Upper lobe of right lung (tissue), 1 donor: ENCODE measurements around the gene SYT9. TPM values are rescaled to one million over a fixed set of nuclear protein-coding genes. Genes with fewer than 3 reads are reported as not detected.
A peak's percentile ranks its signal among the peaks of the same experiment; 100 is the strongest.

Experiments
- ATAC-seq: fragments of 200-7000 bp; cut with Tn5 transposase; one replicate; pipeline ENCODE4 v1.9.1; 2020; ENCODE audit warnings: mild to moderate bottlenecking, moderate library complexity
- DNase-seq: peaks from one replicate; pipeline ENCODE4 v3.0.0-alpha.2; 2020
- H3K27ac ChIP-seq: fragments of 200-600 bp; one replicate; pipeline ENCODE4 v1.8.0; 2022
- H3K27me3 ChIP-seq: fragments of 200-600 bp; one replicate; pipeline ENCODE4 v1.8.0; 2022; ENCODE audit warnings: mild to moderate bottlenecking
- H3K36me3 ChIP-seq: fragments of 200-600 bp; one replicate; pipeline ENCODE4 v1.8.0; 2022
- H3K4me1 ChIP-seq: fragments of 200-600 bp; one replicate; pipeline ENCODE4 v1.8.0; 2022
- H3K4me3 ChIP-seq: fragments of 200-600 bp; one replicate; pipeline ENCODE4 v1.8.0; 2022; ENCODE audit warnings: mild to moderate bottlenecking
- H3K9me3 ChIP-seq: fragments of 200-600 bp; one replicate; pipeline ENCODE4 v1.8.0; 2022
- intact Hi-C: fragments of 100-400 bp; cut with DNase I; formaldehyde crosslinking; loops from one replicate; pipeline ENCODE4 v1.11.0; 2022
- total RNA-seq: library from RNA; stranded (reverse); fragmentation: NEBNext Ultra II Directional; extraction: Animal tissue kit (Norgen Biotek cat#: 25700); gene quantifications from one replicate; pipeline ENCODE4 v1.2.1, GENCODE V29; 2021
- TF ChIP-seq, protein P1 (sequence below): fragments of 200-600 bp; IDR thresholded peaks from one replicate; pipeline ENCODE4 v1.8.0; 2022; ENCODE audit warnings: antibody characterized with exemption
- donor health status: DM: no; HTN: yes; CAD: no; lungs with severe emphysema.

Gene SYT9
- total RNA-seq, 1 donor from 2014 or later: 0.14 TPM

GRCh38 chr11:7487360-7487759 lies 235.7 kb downstream of the SYT9 start:
- Histone ChIP-seq H3K36me3 (no peaks in the 10 kb centered on the region), H3K27ac (no peak overlapping the region), H3K4me1 (peaks cover 5% of the 10 kb centered on the region), H3K27me3 (no peaks in the 10 kb centered on the region), H3K4me3 (peak overlapping the region; percentile 52), H3K9me3 (no peaks in the 10 kb centered on the region)
- ATAC-seq (no peak), DNase-seq (no peak)
- TF ChIP-seq, protein P1, sequence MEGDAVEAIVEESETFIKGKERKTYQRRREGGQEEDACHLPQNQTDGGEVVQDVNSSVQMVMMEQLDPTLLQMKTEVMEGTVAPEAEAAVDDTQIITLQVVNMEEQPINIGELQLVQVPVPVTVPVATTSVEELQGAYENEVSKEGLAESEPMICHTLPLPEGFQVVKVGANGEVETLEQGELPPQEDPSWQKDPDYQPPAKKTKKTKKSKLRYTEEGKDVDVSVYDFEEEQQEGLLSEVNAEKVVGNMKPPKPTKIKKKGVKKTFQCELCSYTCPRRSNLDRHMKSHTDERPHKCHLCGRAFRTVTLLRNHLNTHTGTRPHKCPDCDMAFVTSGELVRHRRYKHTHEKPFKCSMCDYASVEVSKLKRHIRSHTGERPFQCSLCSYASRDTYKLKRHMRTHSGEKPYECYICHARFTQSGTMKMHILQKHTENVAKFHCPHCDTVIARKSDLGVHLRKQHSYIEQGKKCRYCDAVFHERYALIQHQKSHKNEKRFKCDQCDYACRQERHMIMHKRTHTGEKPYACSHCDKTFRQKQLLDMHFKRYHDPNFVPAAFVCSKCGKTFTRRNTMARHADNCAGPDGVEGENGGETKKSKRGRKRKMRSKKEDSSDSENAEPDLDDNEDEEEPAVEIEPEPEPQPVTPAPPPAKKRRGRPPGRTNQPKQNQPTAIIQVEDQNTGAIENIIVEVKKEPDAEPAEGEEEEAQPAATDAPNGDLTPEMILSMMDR: no peak
- intact Hi-C loops: no loop called here

DNA sequence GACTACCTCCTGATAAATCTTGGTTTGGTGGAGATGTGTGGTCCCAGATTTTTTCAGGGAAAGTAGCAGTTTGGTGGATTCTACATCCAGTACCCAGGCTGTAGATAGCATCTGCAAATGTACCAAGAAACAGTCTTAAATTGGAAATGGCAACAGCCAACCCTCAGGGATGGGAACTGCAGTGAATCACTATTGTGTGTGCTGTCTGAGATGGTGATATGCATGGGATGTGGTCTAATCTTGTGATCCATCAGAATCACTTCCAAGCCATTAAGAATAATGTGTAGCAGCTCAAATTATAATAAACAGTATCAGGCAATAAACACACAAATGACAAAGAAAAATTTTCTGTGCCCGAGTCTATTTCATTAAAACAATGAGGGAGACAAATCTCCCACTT lies 237.0 kb downstream of the SYT9 start:
- no peaks in the 10 kb centered on the region for H3K9me3 ChIP-seq
- no peaks in the 10 kb centered on the region for H3K27me3 ChIP-seq
- no peaks in the 10 kb centered on the region for H3K36me3 ChIP-seq
- H3K27ac ChIP-seq: no peak overlapping the region
- intact Hi-C loops: no loop called here
- TF ChIP-seq, protein P1: no peak
- H3K4me3 ChIP-seq: no peak overlapping the region
- ATAC-seq (no peak), DNase-seq (no peak)
- H3K4me1 ChIP-seq: peaks cover 5% of the 10 kb centered on the region

DNA sequence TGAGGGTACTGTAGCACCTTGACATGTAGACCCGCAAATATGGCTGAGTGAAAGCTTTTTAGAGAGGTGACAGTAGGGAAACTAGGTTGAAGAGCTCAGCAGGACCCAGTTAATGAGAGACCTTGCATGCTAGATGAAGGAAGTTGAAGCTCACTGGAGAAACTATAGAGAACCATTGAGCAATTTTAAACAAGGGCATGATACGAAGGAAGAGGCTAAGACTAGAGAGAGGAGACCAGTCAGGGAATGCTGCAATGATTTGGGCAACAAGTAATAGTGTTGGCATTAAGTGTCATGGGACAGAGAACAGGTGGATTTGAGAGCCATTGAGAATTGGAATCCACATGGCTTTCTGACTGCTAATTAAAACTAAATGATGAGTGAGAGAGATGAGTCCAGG lies 237.7 kb downstream of the SYT9 start:
- H3K9me3 ChIP-seq: no peaks in the 10 kb centered on the region
- peak; percentile 48 for ATAC-seq
- intact Hi-C loops: no loop called here
- H3K36me3 ChIP-seq: no peaks in the 10 kb centered on the region
- DNase-seq: no peak
- TF ChIP-seq, protein P1: no peak
- H3K4me3 ChIP-seq: no peak overlapping the region
- H3K27ac ChIP-seq: no peak overlapping the region
- H3K27me3 ChIP-seq: no peaks in the 10 kb centered on the region
- peaks cover 5% of the 10 kb centered on the region for H3K4me1 ChIP-seq

- H3K9me3 ChIP-seq: no peaks in the 10 kb centered on the region
- ATAC-seq (peak; percentile 43), DNase-seq (no peak)
- TF ChIP-seq, protein P1: no peak
- H3K36me3 ChIP-seq: no peaks in the 10 kb centered on the region
- intact Hi-C loops: no loop called here
- H3K27me3 ChIP-seq: no peaks in the 10 kb centered on the region
- no peak overlapping the region for H3K4me3 ChIP-seq
- H3K27ac ChIP-seq: no peak overlapping the region
- peaks cover 5% of the 10 kb centered on the region for H3K4me1 ChIP-seq
Observed at GRCh38 chr11:7490054-7490453, 238.3 kb downstream of the SYT9 start.

DNA sequence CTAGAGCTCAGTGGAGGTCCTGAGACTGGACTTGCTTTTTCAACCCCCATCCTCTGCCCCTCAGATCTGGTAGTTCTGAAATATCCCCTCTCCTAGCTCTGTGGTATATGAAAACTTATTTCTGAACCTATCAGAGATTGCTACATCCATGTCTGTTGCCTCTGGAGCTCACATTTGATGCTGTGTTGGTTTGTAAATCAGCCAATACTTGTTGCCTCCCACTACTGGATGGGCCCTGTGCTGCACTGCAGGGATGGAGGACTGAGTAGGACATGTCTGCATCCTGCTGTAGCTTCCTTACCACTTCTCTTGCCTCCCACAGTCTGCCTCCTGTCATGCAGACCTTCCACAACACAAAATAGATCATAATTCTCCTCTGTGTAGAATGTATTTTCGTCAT lies 238.8 kb downstream of the SYT9 start:
- TF ChIP-seq, protein P1: no peak
- Histone ChIP-seq H3K4me3 (no peak overlapping the region), H3K36me3 (no peaks in the 10 kb centered on the region), H3K4me1 (peaks cover 5% of the 10 kb centered on the region), H3K9me3 (no peaks in the 10 kb centered on the region), H3K27ac (no peak overlapping the region), H3K27me3 (no peaks in the 10 kb centered on the region)
- no peak for ATAC-seq
- no peak for DNase-seq
- intact Hi-C loops: no loop called here

DNA sequence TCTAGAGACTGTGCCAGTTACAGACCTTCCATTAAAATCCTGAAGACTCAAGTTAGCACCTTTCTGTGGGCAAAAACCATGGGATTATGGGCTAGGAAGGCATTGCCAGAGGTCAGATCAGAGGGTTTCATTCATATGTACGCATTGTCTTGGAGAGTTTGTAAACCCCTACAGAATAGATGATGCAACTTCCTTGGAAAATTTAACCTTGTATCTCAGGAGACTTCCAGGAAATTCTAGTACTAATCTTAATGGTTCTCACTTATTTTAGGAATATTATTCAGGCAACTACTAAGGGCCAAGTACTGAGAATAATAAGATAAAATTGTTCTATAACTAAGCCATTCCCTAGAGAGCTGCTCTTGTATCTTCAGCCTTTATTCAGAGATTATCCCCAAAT lies 240.5 kb downstream of the SYT9 start:
- TF ChIP-seq, protein P1: no peak

More for the DNA sequence above, 240.5 kb downstream of the SYT9 start:
- intact Hi-C loops: no loop called here
- Histone ChIP-seq H3K27me3 (no peaks in the 10 kb centered on the region), H3K36me3 (no peaks in the 10 kb centered on the region), H3K4me1 (peaks cover 5% of the 10 kb centered on the region), H3K4me3 (no peak overlapping the region), H3K27ac (no peak overlapping the region), H3K9me3 (no peaks in the 10 kb centered on the region)
- no peak for ATAC-seq
- no peak for DNase-seq
